Neutrophil (primary cell): ENCODE results near the gene MOB3A.

Experiments used
- H3K27ac ChIP-seq: fragments of 200-600 bp; sonication (generic); 2 replicates; pipeline ENCODE4 v1.5.1; 2016; ENCODE audit warnings: mild to moderate bottlenecking, moderate library complexity
- H3K27me3 ChIP-seq: fragments of 200-600 bp; sonication (generic); 2 replicates; pipeline ENCODE4 v1.6.0; 2016; ENCODE audit warnings: mild to moderate bottlenecking
- H3K36me3 ChIP-seq: fragments of 200-600 bp; sonication (generic); 2 replicates; pipeline ENCODE4 v1.5.1; 2017
- H3K4me1 ChIP-seq, 2 experiments: fragments of 200-600 bp in 1 of 2; sonication (generic) in 1 of 2; 1 replicate in 1 of 2; 2 replicates in 1 of 2; pipeline versions ENCODE4 v1.5.1 to v1.6.1; 2013 to 2016; ENCODE audit warnings: low read depth in 1 of 2, low read length in 1 of 2, mild to moderate bottlenecking in 1 of 2, moderate library complexity in 1 of 2; ENCODE audit not compliant: control insufficient read depth in 1 of 2, insufficient read depth in 1 of 2
- H3K4me3 ChIP-seq, 2 experiments: fragments of 200-600 bp in 1 of 2; sonication (generic) in 1 of 2; 1 replicate in 1 of 2; 2 replicates in 1 of 2; pipeline ENCODE4 v1.5.1; 2013 to 2016; ENCODE audit warnings: low read depth in 1 of 2, low read length in 1 of 2, mild to moderate bottlenecking in 1 of 2, moderate library complexity in 1 of 2
- H3K9me3 ChIP-seq: fragments of 200-600 bp; sonication (generic); 2 replicates; pipeline ENCODE4 v1.5.1; 2016
- CTCF ChIP-seq: fragments of 200-600 bp; sonication (generic); IDR thresholded peaks from 2 replicates; pipeline ENCODE4 v1.5.1; 2016; ENCODE audit warnings: antibody characterized with exemption

Gene MOB3A

GRCh38 chr19:2096034-2096479 is at the start of gene MOB3A:
TSS of gene MOB3A (minus strand) at chr19:2096326. CDS start at chr19:2078560, 17,766 bp downstream.
- Histone ChIP-seq H3K36me3 (peaks cover 26% of the 10 kb centered on the region), H3K27ac (peak within 1 kb of the TSS; percentile 100), H3K4me1 (peaks cover 53 to 57% of the 10 kb centered on the region in 2 experiments), H3K9me3 (no peaks in the 10 kb centered on the region), H3K27me3 (no peaks in the 10 kb centered on the region), H3K4me3 (peak within 1 kb of the TSS; percentile 92 to 98)
- peak; percentile 57 for TF ChIP-seq CTCF

- Histone ChIP-seq H3K27ac (no peak overlapping the region), H3K4me1 (peaks cover 14 to 20% of the 10 kb centered on the region in 2 experiments)
- TF ChIP-seq CTCF = no peak
Observed at GRCh38 chr19:2145831-2146241, 49.7 kb upstream of the MOB3A start.

GRCh38 chr19:2144190-2144589 is 48.1 kb upstream of the MOB3A start:
- H3K4me1 ChIP-seq = peaks cover 0 to 4% of the 10 kb centered on the region in 2 experiments
- H3K9me3 ChIP-seq = no peaks in the 10 kb centered on the region
- H3K27ac ChIP-seq = no peak overlapping the region
- TF ChIP-seq CTCF = no peak
- peaks cover 20% of the 10 kb centered on the region for H3K36me3 ChIP-seq
- no peak overlapping the region for H3K4me3 ChIP-seq
- H3K27me3 ChIP-seq = no peaks in the 10 kb centered on the region

More at GRCh38 chr19:2145831-2146241, 49.7 kb upstream of the MOB3A start:
- Histone ChIP-seq H3K4me3 (no peak overlapping the region), H3K27me3 (no peaks in the 10 kb centered on the region), H3K9me3 (no peaks in the 10 kb centered on the region), H3K36me3 (peaks cover 8% of the 10 kb centered on the region)

GRCh38 chr19:2142173-2142829 is 46.2 kb upstream of the MOB3A start:
- Histone ChIP-seq H3K4me3 (no peak overlapping the region), H3K36me3 (peaks cover 37% of the 10 kb centered on the region), H3K9me3 (no peaks in the 10 kb centered on the region), H3K27ac (no peak overlapping the region), H3K4me1 (no peaks in the 10 kb centered on the region), H3K27me3 (no peaks in the 10 kb centered on the region)
- TF ChIP-seq CTCF = no peak

GRCh38 chr19:2140138-2140569 is 44.0 kb upstream of the MOB3A start:
- no peak for TF ChIP-seq CTCF
- Histone ChIP-seq H3K4me3 (no peak overlapping the region), H3K27ac (no peak overlapping the region), H3K36me3 (peaks cover 53% of the 10 kb centered on the region), H3K4me1 (no peaks in the 10 kb centered on the region), H3K9me3 (no peaks in the 10 kb centered on the region), H3K27me3 (no peaks in the 10 kb centered on the region)
